ENCODE results near the gene SBF2.

The SBF2 gene

DNA sequence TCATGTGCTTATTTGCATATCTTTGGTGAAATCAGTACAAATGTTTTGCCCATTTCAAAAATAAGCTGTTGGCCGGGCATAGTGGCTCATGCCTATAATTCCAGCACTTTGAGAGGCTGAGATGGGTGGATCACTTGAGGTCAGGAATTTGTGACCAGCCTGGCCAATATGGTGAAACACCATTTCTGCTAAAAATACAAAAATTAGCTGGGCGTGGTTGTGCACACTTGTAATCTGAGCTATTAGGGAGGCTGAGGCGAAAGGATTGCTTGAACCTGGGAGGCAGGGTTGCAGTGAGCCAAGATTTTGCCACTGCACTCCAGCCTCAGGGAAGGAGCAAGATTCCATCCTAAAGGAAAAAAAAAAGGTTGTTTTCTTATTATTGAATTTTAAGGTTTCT lies 494.1 kb downstream of the SBF2 start:
- CTCF ChIA-PET: no interaction called here
- no peak for TF ChIP-seq HDGF (IDR thresholded peaks at IDR 0.05; ENCODE audit: borderline replicate concordance)
- no peak for TF ChIP-seq TARDBP (IDR thresholded peaks at IDR 0.05)
- no peak for TF ChIP-seq FOXA1 (IDR thresholded peaks at IDR 0.05)
- TF ChIP-seq SP1 (IDR thresholded peaks at IDR 0.05): no peak
- no peak for TF ChIP-seq FOXM1 (IDR thresholded peaks at IDR 0.05; ENCODE audit: borderline replicate concordance)
- no peak for TF ChIP-seq FOXK2 (IDR thresholded peaks at IDR 0.05)
- TF ChIP-seq NFRKB (IDR thresholded peaks at IDR 0.05): no peak
- TF ChIP-seq ZNF384 (IDR thresholded peaks at IDR 0.05): no peak
- no peak for TF ChIP-seq ELF4 (IDR thresholded peaks at IDR 0.05)
- no peak for TF ChIP-seq SUZ12 (IDR thresholded peaks at IDR 0.05)
- TF ChIP-seq LEF1 (IDR thresholded peaks at IDR 0.05; ENCODE audit: borderline replicate concordance): no peak
- TF ChIP-seq, protein P1, sequence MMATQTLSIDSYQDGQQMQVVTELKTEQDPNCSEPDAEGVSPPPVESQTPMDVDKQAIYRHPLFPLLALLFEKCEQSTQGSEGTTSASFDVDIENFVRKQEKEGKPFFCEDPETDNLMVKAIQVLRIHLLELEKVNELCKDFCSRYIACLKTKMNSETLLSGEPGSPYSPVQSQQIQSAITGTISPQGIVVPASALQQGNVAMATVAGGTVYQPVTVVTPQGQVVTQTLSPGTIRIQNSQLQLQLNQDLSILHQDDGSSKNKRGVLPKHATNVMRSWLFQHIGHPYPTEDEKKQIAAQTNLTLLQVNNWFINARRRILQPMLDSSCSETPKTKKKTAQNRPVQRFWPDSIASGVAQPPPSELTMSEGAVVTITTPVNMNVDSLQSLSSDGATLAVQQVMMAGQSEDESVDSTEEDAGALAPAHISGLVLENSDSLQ (IDR thresholded peaks at IDR 0.05): no peak
- no peak for TF ChIP-seq ARNT (IDR thresholded peaks at IDR 0.05)
- TF ChIP-seq CTBP1 (IDR thresholded peaks at IDR 0.05; ENCODE audit: borderline replicate concordance): no peak
- no peak for TF ChIP-seq L3MBTL2 (conservative IDR thresholded peaks at IDR 0.05)
- no peak for TF ChIP-seq BHLHE40 (IDR thresholded peaks at IDR 0.05; ENCODE audit: borderline replicate concordance)
- DNase-seq (ENCODE audit: extremely low spot score): no peak
- POLR2A ChIA-PET: no interaction called here

DNA sequence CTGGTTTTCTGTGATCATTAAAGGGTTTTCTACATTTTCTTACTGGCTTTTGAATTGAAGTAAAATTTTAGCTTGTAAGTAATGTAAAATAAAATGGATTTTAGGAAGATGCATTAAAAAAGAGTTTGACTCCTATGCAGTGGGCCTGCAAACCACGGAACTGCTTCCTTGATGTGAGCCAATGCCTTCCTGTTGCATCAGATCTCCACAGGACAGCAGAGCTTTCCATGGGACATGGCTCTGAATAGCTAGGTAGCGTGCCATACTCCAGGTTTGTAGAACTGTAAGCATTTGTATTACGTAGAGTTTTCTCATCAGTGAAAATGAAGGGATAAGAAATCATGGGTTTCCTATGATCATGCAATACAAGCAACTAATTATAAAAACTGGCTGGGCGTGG lies 496.7 kb downstream of the SBF2 start:
- CTCF ChIA-PET: no interaction called here
- POLR2A ChIA-PET: interaction anchor here (0.6 kb wide), 1 partner anchor 60 kb away, joined by 3 read pairs; no protein-coding TSS in a partner anchor
- DNase-seq (ENCODE audit: extremely low spot score): no peak
- no peak for TF ChIP-seq SP1 (IDR thresholded peaks at IDR 0.05)
- no peak for TF ChIP-seq NFRKB (IDR thresholded peaks at IDR 0.05)
- no peak for TF ChIP-seq ELF4 (IDR thresholded peaks at IDR 0.05)
- no peak for TF ChIP-seq SUZ12 (IDR thresholded peaks at IDR 0.05)

DNA sequence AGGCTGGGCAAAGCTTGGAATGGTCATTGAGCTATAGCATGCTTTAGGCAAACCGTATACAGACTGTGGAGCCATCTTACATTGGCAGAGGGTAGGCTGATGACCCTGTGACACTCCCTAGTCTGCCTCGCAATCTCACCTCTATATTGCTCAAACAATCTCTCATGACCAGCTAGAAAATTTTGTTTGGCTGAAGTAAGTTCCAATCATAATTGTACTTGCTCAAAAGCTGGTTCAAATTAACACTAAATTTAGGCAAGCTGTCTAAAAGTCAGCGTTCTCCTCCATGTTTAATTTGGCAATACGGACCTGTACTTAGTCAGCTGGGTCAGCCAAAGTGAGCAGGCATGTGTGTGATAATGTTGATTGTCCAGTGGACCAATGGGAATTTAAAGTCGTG lies 497.2 kb downstream of the SBF2 start:
- ChIA-PET POLR2A (no interaction called here), CTCF (no interaction called here)
- no peak for TF ChIP-seq BHLHE40 (IDR thresholded peaks at IDR 0.05; ENCODE audit: borderline replicate concordance)
- no peak for TF ChIP-seq TARDBP (IDR thresholded peaks at IDR 0.05)
- TF ChIP-seq SP1 (IDR thresholded peaks at IDR 0.05): no peak
- TF ChIP-seq LEF1 (IDR thresholded peaks at IDR 0.05; ENCODE audit: borderline replicate concordance): no peak
- TF ChIP-seq ELF4 (IDR thresholded peaks at IDR 0.05): no peak
- no peak for DNase-seq (ENCODE audit: extremely low spot score)

DNA sequence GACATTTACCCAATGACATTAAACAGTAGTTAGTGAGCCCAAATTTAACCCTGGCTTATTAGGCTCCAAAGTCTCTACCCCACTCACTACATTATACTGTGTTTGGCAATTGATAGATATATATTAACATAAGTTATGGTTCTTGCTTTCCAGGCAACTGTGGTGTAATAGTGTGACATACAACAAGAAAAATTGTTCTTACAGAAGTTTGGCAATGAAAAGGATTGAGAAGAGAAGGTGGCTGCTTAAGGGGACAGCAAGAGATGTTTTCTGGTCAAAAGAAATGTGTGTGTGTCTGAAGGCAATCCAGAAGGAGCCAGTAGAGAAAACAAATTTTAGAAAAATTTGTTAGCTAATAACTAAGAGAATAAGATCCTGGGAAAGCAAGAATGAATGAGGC lies 497.8 kb downstream of the SBF2 start:
- TF ChIP-seq, protein P1 (IDR thresholded peaks at IDR 0.05): no peak
- TF ChIP-seq TARDBP (IDR thresholded peaks at IDR 0.05) (no peak), FOXK2 (IDR thresholded peaks at IDR 0.05) (no peak), NFRKB (IDR thresholded peaks at IDR 0.05) (no peak)
- no peak for DNase-seq (ENCODE audit: extremely low spot score)
- ChIA-PET CTCF (no interaction called here), POLR2A (no interaction called here)

DNA sequence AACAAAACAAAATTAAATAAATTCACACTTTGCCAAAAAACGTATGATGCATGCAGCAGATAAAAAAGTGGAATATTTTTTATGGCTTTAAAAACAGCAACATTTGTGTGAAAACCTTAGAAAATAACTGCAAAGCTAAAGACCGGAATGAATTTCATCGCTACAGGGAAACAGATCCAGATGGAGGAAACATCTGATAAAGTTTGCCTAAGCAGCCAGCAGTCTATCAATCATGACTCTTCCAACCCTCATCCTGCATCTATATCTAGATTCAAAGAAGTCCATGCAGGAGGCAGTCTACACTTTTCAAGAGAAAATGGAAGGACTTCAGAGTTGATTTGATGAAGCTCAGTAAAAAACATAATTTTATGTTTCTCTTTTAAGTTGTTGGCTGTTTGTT lies 503.3 kb downstream of the SBF2 start:
- no peak for TF ChIP-seq NFRKB (IDR thresholded peaks at IDR 0.05)
- no peak for TF ChIP-seq ZNF384 (IDR thresholded peaks at IDR 0.05)
- TF ChIP-seq TARDBP (IDR thresholded peaks at IDR 0.05): no peak
- TF ChIP-seq L3MBTL2 (conservative IDR thresholded peaks at IDR 0.05): no peak
- no peak for TF ChIP-seq FOXM1 (IDR thresholded peaks at IDR 0.05; ENCODE audit: borderline replicate concordance)
- no peak for TF ChIP-seq ARNT (IDR thresholded peaks at IDR 0.05)
- TF ChIP-seq FOXK2 (IDR thresholded peaks at IDR 0.05): no peak
- TF ChIP-seq SP1 (IDR thresholded peaks at IDR 0.05): no peak
- TF ChIP-seq LEF1 (IDR thresholded peaks at IDR 0.05; ENCODE audit: borderline replicate concordance): no peak
- no peak for TF ChIP-seq CTBP1 (IDR thresholded peaks at IDR 0.05; ENCODE audit: borderline replicate concordance)
- TF ChIP-seq FOXA1 (IDR thresholded peaks at IDR 0.05): no peak
- TF ChIP-seq, protein P1 (IDR thresholded peaks at IDR 0.05): no peak
- no peak for DNase-seq (ENCODE audit: extremely low spot score)
- ChIA-PET CTCF (no interaction called here), POLR2A (no interaction called here)

DNA sequence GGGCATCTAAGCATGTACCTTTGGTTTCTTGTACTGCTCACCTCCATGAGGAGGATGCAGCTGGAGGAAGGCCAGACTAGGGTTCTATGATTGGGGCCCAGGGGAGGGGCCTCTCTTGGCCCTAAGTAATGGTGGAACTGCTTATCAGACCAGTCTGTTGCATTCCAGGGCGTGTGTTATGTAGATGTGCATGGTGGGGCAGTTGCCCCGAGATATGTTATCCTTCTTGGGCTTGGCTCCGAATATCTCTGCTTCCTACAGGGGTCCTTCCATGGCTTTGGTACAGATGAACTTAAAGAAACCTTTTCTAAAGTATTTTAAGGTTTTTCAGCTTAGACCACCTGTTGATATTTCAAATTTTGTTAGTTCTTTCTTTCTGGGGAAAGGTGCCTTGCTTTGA lies 504.1 kb downstream of the SBF2 start:
- CTCF ChIA-PET: no interaction called here
- no peak for DNase-seq (ENCODE audit: extremely low spot score)
- POLR2A ChIA-PET: no interaction called here
- no peak for TF ChIP-seq SP1 (IDR thresholded peaks at IDR 0.05)
- no peak for TF ChIP-seq ARNT (IDR thresholded peaks at IDR 0.05)

DNA sequence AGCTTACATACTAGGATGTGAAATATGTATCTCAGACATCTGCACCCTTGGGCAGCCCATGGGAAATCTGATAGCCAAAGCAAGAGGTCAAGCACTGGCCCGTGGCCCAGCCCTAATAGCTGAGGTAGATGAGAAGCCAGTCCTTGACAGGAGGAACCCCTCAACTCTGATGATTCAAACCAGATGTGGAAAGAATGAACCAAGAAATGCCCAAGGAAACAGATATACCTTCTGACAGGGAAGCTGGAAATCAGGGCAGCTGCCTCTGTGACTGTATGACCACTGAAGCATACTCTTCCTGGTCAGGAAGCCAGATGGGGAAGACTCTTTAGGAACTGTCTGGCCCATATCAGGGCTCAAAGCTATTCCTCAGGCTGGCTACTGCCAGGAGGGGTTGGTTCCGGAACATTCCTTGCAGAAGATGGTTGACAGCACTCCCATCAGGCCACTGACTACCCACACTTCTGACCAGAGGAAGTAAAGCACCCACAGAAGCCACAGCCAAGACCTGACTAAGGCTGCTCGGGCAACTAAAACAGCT lies 506.0 kb downstream of the SBF2 start:
- ChIA-PET CTCF (no interaction called here), POLR2A (no interaction called here)
- no peak for TF ChIP-seq ZNF384 (IDR thresholded peaks at IDR 0.05)
- no peak for TF ChIP-seq SUZ12 (IDR thresholded peaks at IDR 0.05)
- TF ChIP-seq FOXA1 (IDR thresholded peaks at IDR 0.05): no peak
- TF ChIP-seq FOXK2 (IDR thresholded peaks at IDR 0.05): no peak
- no peak for TF ChIP-seq L3MBTL2 (conservative IDR thresholded peaks at IDR 0.05)
- TF ChIP-seq SP1 (IDR thresholded peaks at IDR 0.05): no peak
- TF ChIP-seq HDGF (IDR thresholded peaks at IDR 0.05; ENCODE audit: borderline replicate concordance): no peak
- TF ChIP-seq, protein P1 (IDR thresholded peaks at IDR 0.05): no peak
- no peak for TF ChIP-seq LEF1 (IDR thresholded peaks at IDR 0.05; ENCODE audit: borderline replicate concordance)
- no peak for TF ChIP-seq NFRKB (IDR thresholded peaks at IDR 0.05)
- TF ChIP-seq BHLHE40 (IDR thresholded peaks at IDR 0.05; ENCODE audit: borderline replicate concordance): no peak
- TF ChIP-seq CTBP1 (IDR thresholded peaks at IDR 0.05; ENCODE audit: borderline replicate concordance): no peak
- no peak for TF ChIP-seq ARNT (IDR thresholded peaks at IDR 0.05)
- no peak for TF ChIP-seq FOXM1 (IDR thresholded peaks at IDR 0.05; ENCODE audit: borderline replicate concordance)
- TF ChIP-seq TARDBP (IDR thresholded peaks at IDR 0.05): no peak
- no peak for TF ChIP-seq ELF4 (IDR thresholded peaks at IDR 0.05)
- DNase-seq (ENCODE audit: extremely low spot score): no peak

All from HEK293T (cell line).